ENCODE measurements around the gene SUPT5H. TPM values are rescaled to one million over a fixed set of nuclear protein-coding genes. Genes with fewer than 3 reads are reported as not detected.
A peak's percentile ranks its signal among the peaks of the same experiment; 100 is the strongest.

Gene SUPT5H
- total and polyA plus RNA-seq, 2 of the 13 experiments (the other 11 are each of a cell fraction or from before 2014, with no cell fraction given), result 48.2 to 51.7 TPM

DNA sequence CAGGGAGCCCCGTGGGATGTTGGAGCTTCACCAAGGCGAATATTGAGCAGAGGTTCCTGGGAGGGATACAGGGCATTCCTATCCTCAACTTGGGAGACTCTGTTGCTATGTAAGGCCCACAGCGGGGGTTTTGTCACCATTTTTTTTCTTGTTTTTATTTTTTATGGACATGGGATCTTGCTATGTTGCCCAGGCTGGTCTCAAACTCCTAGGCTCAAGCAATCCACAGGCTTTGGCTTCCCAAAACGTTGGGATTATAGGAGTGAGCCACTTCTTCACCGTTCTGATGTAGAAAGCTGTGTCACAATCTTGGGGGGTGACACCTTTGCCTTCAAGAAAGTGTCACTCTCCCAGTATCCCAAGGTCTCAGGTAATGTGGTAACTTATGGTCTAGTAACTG, 56.0 kb downstream of the SUPT5H start:
- FAIRE-seq, result no peak
- CTCF ChIA-PET (ENCODE audit: low intra/inter-chr PET ratio, low total read pairs), result no interaction called here

DNA sequence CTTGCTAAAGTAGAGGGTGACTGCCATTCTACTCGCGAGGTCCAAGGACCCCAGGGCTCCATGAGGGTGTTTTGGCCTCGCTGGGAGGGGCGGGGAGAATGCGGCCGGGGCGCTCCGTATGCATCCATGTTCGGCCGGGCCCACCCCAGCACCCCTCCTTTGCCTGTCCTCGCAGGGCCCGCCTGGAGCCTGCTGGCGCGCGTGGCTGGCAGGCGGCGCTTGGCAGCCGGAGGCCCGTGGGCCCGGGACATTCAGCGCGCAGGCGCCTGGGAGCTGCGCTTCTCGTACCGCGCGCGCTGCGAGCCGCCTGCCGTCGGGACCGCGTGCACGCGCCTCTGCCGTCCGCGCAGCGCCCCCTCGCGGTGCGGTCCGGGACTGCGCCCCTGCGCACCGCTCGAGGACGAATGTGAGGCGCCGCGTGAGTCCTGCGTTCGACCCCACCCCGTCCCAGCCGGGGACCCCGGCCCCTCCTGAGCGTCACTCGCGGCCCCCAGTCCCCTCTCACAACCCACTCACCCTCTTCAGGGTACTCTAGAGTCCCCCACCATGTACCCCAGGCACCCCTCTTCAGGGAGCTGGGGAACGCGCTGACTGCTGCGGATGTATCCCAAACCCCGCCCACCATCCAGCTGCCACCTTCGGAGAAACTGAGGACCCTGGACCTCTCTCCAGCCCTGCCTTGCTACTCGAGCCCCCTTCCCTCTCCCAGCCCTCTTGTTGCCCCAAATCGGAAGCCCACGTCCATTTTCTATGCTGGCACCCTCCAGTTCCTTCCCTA, 57.4 kb downstream of the SUPT5H start:
- Histone ChIP-seq H3K27me3 (ENCODE audit: control insufficient read depth in 1 of 2, insufficient read depth in 2 of 2, low read length in 2 of 2) (peaks cover 20 to 75% of the 10 kb centered on the region in 2 experiments), H3K4me2 (ENCODE audit: low read depth, low read length) (peak overlapping the region; percentile 29), H3K27ac (ENCODE audit: extremely low read length, insufficient read depth, low read length) (no peak overlapping the region), H3K4me3 (replicated peaks in 1 of 3; ENCODE audit: insufficient read depth in 1 of 3, low read depth in 2 of 3, low read length in 3 of 3) (peak overlapping the region in 1 of 3 experiments; percentile 16; a peak in 1 of 6 replicates), H3K9me3 (ENCODE audit: low read length) (no peaks in the 10 kb centered on the region), H3K9ac (ENCODE audit: insufficient read depth, low read depth, low read length) (no peak overlapping the region), H3K4me1 (ENCODE audit: insufficient read depth, low read length) (peaks cover 39% of the 10 kb centered on the region), H4K20me1 (ENCODE audit: insufficient read depth, low read length) (no peaks in the 10 kb centered on the region), H3K79me2 (ENCODE audit: insufficient read depth, low read length) (no peaks in the 10 kb centered on the region), H3K36me3 (replicated peaks in 1 of 2; ENCODE audit: control insufficient read depth in 1 of 2, insufficient read depth in 2 of 2, low read length in 2 of 2) (no peaks in the 10 kb centered on the region), H2AFZ (ENCODE audit: low read length) (no peak overlapping the region)
- in situ Hi-C loops (cut with HindIII; ENCODE audit: extremely low pct_ligation_motif_present, low pct_unique_long_range_greater_than_20kb) (no loop called here), intact Hi-C loops (cut with micrococcal nuclease; ENCODE audit: unreplicated experiment) (no loop called here)
- BruUV-seq (replicated peaks), result no TSS peak
- 44% methylated on average over 4 of the region's 69 CpGs for WGBS (ENCODE audit: low lambda C conversion rate)
- ATAC-seq, result peak; percentile 46
- peak; percentile 60 for FAIRE-seq
- ChIA-PET POLR2A (interaction anchor here (0.6 to 1.0 kb wide), 2 partner anchors 22 to 67 kb away, joined by 3 to 6 read pairs; partner anchors contain the start of genes RPS16 and TIMM50), CTCF (ENCODE audit: low intra/inter-chr PET ratio, low total read pairs) (interaction anchor here (0.7 to 1.1 kb wide), 2 partner anchors 29 to 30 kb away, joined by 3 read pairs; no protein-coding TSS in a partner anchor)
- peak; percentile 56 for DNase-seq (ENCODE audit: low spot score)
- TF ChIP-seq SMARCE1 (IDR thresholded peaks at IDR 0.05; ENCODE audit: borderline replicate concordance), result no peak
- TF ChIP-seq GPN1 (CRISPR knock-in tag; IDR thresholded peaks at IDR 0.05; ENCODE audit: borderline replicate concordance), result peak; percentile 78; the same call in 1 of the 2 replicates
- no peak for TF ChIP-seq NR3C1 (CRISPR knock-in tag; IDR thresholded peaks at IDR 0.05)
- TF ChIP-seq ZNF619 (CRISPR knock-in tag; IDR thresholded peaks at IDR 0.05), result no peak
- no peak for TF ChIP-seq ZMYM3 (CRISPR knock-in tag; IDR thresholded peaks at IDR 0.05)
- TF ChIP-seq, protein P1, sequence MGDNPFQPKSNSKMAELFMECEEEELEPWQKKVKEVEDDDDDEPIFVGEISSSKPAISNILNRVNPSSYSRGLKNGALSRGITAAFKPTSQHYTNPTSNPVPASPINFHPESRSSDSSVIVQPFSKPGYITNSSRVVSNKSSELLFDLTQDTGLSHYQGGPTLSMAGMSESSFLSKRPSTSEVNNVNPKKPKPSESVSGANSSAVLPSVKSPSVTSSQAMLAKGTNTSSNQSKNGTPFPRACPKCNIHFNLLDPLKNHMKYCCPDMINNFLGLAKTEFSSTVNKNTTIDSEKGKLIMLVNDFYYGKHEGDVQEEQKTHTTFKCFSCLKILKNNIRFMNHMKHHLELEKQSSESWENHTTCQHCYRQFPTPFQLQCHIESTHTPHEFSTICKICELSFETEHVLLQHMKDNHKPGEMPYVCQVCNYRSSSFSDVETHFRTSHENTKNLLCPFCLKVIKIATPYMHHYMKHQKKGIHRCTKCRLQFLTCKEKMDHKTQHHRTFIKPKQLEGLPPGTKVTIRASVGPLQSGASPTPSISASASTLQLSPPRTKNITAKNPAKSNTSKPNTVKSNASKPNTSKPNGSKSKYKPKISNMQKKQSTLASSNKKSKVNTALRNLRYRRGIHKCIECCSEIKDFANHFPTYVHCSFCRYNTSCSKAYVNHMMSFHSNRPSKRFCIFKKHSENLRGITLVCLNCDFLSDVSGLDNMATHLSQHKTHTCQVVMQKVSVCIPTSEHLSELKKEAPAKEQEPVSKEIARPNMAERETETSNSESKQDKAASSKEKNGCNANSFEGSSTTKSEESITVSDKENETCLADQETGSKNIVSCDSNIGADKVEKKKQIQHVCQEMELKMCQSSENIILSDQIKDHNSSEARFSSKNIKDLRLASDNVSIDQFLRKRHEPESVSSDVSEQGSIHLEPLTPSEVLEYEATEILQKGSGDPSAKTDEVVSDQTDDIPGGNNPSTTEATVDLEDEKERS (CRISPR knock-in tag; IDR thresholded peaks at IDR 0.05), result no peak
- TF ChIP-seq, protein P2, sequence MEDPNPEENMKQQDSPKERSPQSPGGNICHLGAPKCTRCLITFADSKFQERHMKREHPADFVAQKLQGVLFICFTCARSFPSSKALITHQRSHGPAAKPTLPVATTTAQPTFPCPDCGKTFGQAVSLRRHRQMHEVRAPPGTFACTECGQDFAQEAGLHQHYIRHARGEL (CRISPR knock-in tag; IDR thresholded peaks at IDR 0.05), result peak; percentile 94; the same call in 1 of the 2 replicates

More for the DNA sequence above, 56.0 kb downstream of the SUPT5H start:
- POLR2A ChIA-PET, result no interaction called here
- 27% methylated on average over 4 of the region's 5 CpGs for WGBS (ENCODE audit: low lambda C conversion rate)
- Histone ChIP-seq H3K79me2 (ENCODE audit: insufficient read depth, low read length) (no peaks in the 10 kb centered on the region), H3K9ac (ENCODE audit: insufficient read depth, low read depth, low read length) (no peak overlapping the region), H2AFZ (ENCODE audit: low read length) (no peak overlapping the region), H3K4me2 (ENCODE audit: low read depth, low read length) (no peak overlapping the region), H4K20me1 (ENCODE audit: insufficient read depth, low read length) (no peaks in the 10 kb centered on the region), H3K4me3 (replicated peaks in 1 of 3; ENCODE audit: insufficient read depth in 1 of 3, low read depth in 2 of 3, low read length in 3 of 3) (no peak overlapping the region), H3K27ac (ENCODE audit: extremely low read length, insufficient read depth, low read length) (no peak overlapping the region), H3K9me3 (ENCODE audit: low read length) (no peaks in the 10 kb centered on the region), H3K36me3 (replicated peaks in 1 of 2; ENCODE audit: control insufficient read depth in 1 of 2, insufficient read depth in 2 of 2, low read length in 2 of 2) (no peaks in the 10 kb centered on the region), H3K4me1 (ENCODE audit: insufficient read depth, low read length) (peaks cover 30% of the 10 kb centered on the region), H3K27me3 (ENCODE audit: control insufficient read depth in 1 of 2, insufficient read depth in 2 of 2, low read length in 2 of 2) (peaks cover 20 to 64% of the 10 kb centered on the region in 2 experiments)
- ATAC-seq (no peak), DNase-seq (ENCODE audit: low spot score) (no peak)
- intact Hi-C loops (cut with micrococcal nuclease; ENCODE audit: unreplicated experiment), result no loop called here
- TF ChIP-seq ARNT (IDR thresholded peaks at IDR 0.05), result no peak
- peak; percentile 41; the same call in 1 of the 2 replicates for TF ChIP-seq ZNF121 (CRISPR knock-in tag; IDR thresholded peaks at IDR 0.05)
- no TSS peak for BruUV-seq (replicated peaks)
- in situ Hi-C loops (cut with HindIII; ENCODE audit: extremely low pct_ligation_motif_present, low pct_unique_long_range_greater_than_20kb), result no loop called here
